ENCODE data around the gene XPOT.

XPOT gene

GRCh38 chr12:64390275-64390851, 13.8 kb upstream of the XPOT start, which contains the start of gene C12orf56:
Gene C12orf56 (minus strand): TSS chr12:64390758. CDS start chr12:64390565, 193 bp downstream.
- no peak for TF ChIP-seq CTCF (IDR thresholded peaks at IDR 0.05)

DNA sequence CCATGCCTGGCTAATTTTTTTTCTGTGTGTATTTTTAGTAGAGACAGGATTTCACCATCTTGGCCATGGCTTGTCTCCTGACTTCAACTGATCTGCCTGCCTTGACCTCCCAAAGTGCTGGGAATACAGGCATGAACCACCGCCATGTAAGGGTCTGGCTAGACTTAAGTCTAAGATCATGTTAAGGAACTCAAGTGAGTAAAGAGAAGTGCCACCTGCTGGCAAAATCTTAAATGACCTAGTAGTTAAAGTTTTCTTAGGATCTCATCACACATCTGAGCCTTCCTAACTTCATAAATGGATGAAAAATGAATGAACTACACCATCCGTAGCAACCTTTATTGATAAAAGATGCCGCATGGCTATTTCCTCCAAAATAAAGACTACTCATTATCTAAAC, 12.0 kb upstream of the XPOT start:
- peak; percentile 30; the same call in 1 of the 2 replicates for TF ChIP-seq CTCF (IDR thresholded peaks at IDR 0.05)

DNA sequence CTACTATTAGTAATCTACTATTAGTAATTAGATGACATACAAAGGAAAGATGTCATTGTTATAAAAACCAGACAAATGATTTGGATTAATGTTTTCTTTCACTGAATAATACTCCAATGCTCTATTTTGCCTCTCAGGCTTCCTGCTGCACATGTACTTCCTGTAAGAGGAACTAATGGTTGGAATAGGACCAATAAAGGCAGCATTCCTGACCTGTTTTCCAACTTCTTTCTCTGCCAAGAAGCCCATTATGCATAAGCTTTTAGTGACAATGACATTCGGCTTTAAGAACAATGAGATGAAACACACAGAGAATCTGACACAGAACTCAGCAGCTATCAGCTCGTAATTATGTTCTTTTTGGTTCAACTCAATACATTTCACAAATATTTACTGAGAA, 8.5 kb upstream of the XPOT start:
- TF ChIP-seq CTCF (IDR thresholded peaks at IDR 0.05) = no peak

DNA sequence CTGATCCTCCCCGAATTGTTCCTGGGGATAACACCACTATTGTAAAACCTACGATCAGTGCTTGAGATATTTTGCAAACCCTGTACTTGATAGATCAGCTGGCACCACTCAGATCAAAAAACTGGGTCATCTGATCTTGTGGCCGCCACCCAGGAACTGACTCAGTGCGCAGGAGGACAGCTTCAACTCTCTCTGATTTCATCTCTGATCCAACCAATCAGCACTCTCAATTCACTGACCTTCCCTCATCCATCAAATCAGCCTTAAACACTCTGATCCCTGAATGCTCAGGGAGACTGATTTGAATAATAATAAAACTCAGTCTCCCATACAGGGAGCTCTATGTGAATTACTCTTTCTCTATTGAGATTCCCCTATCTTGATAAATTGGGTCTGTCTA, 4.2 kb upstream of the XPOT start:
- TF ChIP-seq CTCF (IDR thresholded peaks at IDR 0.05) = no peak

DNA sequence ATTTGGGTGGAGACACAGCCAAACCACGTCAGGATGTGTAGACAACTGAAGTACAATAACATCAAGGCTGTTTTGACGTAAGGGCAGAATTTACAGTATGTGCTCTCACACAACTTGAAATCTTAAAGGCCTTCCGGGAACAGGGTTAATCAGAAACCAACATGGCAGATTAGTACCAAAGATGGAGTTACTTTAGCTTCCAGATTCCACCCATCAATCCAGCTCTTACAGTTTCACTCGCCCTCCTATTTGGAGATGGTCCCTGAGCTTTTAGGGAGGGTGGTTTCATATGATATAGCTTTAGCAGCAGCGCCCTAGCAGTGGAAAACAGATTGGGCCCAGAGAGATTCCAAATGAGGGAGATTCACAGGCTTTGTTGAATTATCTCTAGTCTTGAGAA, 2.0 kb upstream of the XPOT start:
- no peak for TF ChIP-seq CTCF (IDR thresholded peaks at IDR 0.05)

DNA sequence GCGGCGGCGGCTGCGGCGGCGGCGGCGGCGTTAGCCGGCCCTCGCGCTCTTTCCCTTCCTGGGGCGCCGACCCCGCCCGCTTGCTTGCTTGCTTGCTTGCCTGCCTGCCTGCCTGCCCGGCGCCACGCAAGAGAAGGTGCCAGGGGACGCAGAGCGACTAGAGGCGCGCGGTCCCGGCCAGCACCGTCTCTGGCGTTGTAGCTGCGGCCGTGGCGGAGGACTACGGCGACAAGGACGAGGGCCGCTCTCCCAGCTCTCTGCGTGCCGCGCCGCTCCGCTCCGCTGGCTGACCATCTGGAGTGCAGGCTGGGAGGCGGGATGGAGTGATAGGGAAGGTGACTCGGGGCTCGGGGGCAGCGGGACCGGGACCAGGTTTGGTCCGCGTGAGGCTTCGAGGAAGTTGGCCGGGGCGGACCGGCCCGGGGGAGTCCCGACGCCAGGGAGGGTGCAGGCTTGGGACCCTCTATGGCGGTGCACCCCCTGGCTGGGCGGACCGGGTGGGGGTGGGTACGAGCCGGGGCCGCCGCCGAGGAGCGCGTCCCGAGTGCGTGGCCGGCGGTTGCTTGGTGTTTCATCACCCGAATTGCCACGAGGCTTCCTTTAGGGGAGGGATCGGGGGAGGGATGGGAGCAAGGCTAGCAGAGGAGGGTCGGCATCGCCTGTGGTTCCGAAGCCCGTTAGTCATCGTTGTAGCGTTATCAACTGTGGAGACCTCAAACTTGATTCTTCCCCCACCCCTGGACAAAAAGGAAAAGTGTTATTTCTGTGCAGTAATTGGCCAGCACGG, 471 bp downstream of the XPOT start:
- no peak for TF ChIP-seq CTCF (IDR thresholded peaks at IDR 0.05)

- TF ChIP-seq CTCF (IDR thresholded peaks at IDR 0.05) = no peak
Observed at GRCh38 chr12:64407342-64408223, 3.4 kb downstream of the XPOT start.

All from LNCAP (cell line).